GM21360 (cell line): ENCODE data around the gene RFFL.
"Not testable (repeated sequence)": the region's sequence is repeated elsewhere in the genome, so short reads cannot be mapped to it uniquely, and the experiment has no call there.

Experiments
- ATAC-seq: cut with Tn5 transposase; IDR thresholded peaks from one replicate; pipeline ENCODE4 v1.9.1; 2021; ENCODE audit warnings: mild to moderate bottlenecking, moderate library complexity; ENCODE audit not compliant: unreplicated experiment

The RFFL gene

GRCh38 chr17:35050170-35050569 is 13.3 kb downstream of the RFFL start:
- ATAC-seq, result no peak

- no peak for ATAC-seq
Observed at GRCh38 chr17:35048685-35049379, 14.7 kb downstream of the RFFL start.

GRCh38 chr17:35046740-35047283 is 16.7 kb downstream of the RFFL start:
- no peak for ATAC-seq

DNA sequence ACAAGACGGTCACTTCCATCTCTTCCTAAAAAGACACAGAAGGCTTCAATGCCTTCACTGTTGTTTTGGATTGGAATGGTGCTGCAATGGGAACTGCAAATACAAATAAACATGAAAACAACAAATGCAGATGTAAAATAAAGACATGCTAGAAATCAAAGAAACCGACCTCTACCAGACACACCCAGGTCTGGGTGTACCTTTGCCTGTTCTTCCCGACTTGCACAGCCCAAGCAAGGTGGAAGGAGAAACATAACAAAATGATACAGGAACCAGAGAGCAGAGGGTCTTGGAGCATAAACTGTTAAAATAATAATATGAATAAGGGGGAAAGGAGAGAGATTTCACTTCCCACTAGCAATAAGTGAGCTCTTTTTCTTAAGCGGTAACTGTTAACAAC is 17.3 kb downstream of the RFFL start:
- no peak for ATAC-seq

GRCh38 chr17:35045458-35045979 is 18.0 kb downstream of the RFFL start:
- ATAC-seq, result not testable (repeated sequence)

DNA sequence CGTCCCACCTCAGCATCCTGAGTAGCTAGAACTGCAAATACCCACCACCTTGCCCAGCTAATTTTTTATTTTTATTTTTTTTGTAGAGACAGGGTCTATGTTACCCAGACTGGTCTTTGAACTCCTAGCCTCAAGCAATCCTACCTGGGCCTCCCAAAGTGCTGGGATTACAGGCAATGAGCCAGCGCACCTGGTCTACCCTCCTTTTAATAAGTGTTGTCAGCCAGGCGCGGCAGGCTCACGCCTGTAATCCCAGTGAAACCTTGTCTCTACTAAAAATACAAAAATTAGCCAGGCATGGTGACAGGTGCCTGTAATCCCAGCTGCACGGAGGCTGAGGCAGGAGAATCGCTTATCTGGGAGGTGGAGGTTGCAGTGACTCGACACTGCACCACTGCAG is 19.3 kb downstream of the RFFL start:
- ATAC-seq, result no peak

GRCh38 chr17:35041390-35041789 is 22.1 kb downstream of the RFFL start:
- no peak for ATAC-seq

- ATAC-seq, result no peak
Observed at GRCh38 chr17:35038453-35038852, 25.1 kb downstream of the RFFL start.

- ATAC-seq, result no peak
Observed at GRCh38 chr17:35030780-35031179, 32.7 kb downstream of the RFFL start.

DNA sequence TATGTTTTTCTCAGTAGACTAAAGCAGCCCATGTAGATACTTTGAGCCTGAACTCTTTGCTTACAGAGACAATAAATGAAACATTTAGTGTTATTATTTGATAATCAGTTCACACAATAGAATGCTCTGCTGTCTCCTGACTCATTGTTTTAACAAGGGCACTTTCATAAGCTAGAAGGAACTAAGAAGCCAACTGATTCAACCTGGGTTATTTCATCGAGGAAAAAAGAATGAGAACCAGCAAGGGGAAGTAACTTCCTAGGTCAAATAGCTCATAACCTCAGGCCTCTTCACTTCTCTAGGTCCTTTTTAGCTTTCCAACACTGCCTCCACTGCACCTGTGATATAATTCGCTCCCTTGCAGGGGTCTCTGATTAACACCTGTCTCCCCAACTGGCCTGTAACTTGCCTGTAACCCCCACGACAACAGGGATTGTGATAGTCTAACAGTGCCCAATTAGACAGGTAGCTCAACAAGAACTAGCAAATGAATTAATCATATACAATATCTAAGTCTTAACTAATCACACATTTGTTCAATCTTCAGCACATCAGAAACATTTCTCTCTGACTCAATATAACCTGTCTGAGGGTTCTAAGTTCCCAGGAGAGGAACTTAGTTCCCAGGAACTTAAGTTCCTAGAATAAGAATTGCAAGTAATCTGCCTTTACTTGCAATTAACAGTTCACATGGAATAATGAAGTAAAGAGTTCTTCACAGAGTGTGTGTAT is 34.8 kb downstream of the RFFL start:
- ATAC-seq, result no peak

DNA sequence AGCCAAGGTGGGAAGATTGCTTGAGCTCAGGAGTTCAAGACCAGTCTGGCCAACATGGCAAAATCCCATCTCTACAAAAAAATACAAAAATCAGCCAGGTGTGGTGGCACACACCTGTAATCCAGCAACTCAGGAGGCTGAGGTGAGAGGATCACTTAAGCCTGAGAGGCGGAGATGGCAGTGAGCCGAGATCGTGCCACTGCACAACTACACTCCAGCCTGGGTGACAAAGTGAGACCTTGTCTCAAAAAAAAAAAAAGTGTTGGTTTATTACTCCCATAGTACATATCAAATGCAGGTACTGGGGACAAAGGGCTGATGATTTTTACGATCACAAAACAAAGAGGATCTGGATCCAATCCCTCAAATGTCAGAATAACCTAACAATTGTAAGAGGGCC is 35.4 kb downstream of the RFFL start:
- ATAC-seq, result not testable (repeated sequence)

DNA sequence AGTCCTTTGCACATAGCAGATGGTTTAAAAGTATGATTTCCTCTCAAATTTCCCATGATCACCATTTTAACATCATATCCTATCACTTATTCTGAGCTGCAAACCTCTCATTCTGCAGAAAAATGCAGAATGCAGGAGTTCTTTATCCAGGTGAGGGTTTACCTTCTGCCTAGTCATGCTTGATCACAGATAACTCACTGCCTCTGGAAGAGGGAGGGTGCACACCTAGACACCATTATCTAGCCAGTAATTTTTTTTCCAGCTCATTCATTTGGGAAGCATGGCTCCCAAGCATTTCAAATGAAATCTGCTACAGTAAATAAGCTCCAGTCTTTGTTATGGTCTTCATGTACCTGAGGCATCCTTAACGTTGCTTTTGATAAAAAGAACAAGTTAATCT is 38.0 kb downstream of the RFFL start:
- ATAC-seq, result no peak

- ATAC-seq, result no peak
Observed at GRCh38 chr17:35023538-35023937, 40.0 kb downstream of the RFFL start.

DNA sequence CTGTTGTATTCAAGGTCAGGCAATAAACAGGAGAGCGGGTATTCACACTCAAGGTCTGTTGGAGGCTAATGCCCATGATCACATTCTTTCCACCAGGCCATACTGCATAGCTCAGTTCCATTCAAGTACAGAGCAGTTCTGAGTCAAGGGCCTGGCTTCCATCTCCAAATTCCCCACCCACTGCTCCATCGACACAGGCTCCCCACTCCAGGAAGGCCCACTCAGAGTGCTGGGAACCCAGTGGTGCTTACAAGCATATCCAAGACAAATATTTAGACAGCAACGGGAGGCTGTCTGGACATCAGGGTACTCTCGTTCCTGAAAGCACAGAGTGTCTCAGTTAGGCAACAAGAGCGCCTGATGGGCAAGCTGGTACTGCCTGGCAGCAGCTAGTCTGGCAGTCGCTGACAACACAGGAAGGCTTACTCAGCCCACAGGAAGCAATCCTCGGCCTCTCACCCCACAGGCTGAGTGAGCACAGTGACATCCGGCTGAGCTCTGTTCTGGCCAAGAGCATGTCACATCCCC is 40.9 kb downstream of the RFFL start:
- no peak for ATAC-seq

GRCh38 chr17:35021520-35022380 is 41.8 kb downstream of the RFFL start:
- no peak for ATAC-seq

- no peak for ATAC-seq
Observed at GRCh38 chr17:35019386-35020179, 43.9 kb downstream of the RFFL start.

DNA sequence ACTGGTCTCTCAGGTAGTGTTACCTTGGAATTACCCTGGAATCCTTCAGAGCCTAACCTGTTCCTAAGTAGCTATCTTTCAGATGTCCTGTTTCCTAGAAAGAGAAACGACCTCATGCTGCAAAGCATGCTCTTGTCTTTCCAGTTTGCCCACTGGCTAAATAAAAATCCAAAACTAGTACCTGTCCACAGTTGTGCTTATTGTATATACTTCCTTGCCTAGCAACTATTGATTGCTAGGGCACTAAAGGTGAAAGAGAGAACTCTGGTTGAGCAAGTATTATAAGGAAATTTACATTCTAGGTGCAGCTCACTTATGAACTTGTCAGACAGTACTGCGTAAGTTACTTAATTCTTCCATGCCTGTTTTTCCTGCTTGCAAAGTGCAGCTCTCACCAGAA is 44.7 kb downstream of the RFFL start:
- ATAC-seq, result no peak

DNA sequence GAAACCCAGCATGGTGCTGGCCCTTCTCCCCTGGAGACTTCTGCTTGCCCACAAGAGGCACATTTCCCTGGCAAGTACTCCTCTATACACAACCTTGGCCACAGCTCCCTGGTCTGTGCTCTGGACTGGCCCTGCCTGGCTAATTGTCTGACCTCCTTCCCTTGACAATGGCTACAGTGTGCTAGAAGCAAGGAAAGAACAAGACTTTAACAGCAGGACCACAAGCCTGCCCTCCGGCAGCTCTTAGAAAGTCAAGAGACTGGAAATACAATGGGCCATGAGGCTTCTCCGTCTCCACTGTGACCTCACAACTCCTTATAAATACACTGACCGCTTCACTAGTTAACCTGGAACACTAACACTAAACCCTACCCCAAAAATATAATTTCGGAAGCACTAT is 46.5 kb downstream of the RFFL start:
- no peak for ATAC-seq

DNA sequence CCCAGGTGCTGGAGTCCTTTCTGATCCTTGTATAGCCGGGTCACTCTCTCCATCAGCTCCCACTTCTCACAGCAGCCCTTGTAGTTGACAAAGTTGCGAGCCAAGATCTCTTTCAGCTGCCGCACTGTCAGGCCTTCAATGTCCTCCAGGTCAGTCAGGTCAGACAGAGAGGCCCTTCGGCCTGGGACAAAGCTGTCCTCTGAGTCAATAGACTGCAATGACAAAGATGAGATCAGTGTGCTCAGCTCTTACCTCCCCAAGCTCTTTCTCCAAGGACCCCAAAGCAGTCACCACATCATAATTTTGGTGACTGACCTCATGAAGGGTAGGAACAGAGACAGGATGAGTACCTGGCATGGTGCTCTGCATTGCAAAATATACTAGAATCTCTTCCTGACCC is 47.1 kb downstream of the RFFL start:
- ATAC-seq, result no peak

DNA sequence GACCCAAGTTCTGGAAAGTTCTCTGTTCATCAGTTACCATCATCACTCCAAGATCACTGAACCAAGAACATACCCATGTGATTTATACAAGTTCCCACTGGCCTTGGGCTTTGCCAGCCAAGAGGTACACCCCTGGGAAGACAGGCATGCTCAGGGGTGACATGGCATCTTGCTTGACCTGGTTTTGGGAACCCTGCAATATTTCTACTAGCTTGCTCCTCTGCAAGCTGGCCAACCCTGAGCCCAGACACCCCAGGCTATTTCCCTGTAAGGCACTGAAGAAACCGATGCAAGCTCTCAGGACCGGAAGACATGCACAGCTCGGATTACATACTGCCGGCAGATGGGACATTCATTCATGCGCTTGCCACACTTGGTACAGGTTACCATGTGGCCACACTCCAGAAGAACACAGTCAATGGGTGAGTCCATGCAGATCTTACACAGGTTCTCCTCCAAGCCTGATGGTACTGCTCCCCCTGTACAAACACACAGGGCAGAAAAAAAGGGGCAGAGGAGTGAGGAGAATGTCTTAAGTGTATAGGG is 51.8 kb downstream of the RFFL start:
- ATAC-seq, result no peak
